HS-27A (cell line): ENCODE data around the gene RRP1B.
"Not testable (repeated sequence)": the region's sequence is repeated elsewhere in the genome, so short reads cannot be mapped to it uniquely, and the experiment has no call there.

ENCODE experiments used
- DNase-seq: peaks from one replicate; pipeline ENCODE4 v3.0.0-alpha.2; 2012; ENCODE audit warnings: low read depth, missing footprints

Gene RRP1B

GRCh38 chr21:43676391-43676790, 17.0 kb downstream of the RRP1B start:
- no peak for DNase-seq

GRCh38 chr21:43679951-43680350, 20.6 kb downstream of the RRP1B start:
- no peak for DNase-seq

- not testable (repeated sequence) for DNase-seq
Measured at GRCh38 chr21:43680421-43680820, 21.1 kb downstream of the RRP1B start.

DNA sequence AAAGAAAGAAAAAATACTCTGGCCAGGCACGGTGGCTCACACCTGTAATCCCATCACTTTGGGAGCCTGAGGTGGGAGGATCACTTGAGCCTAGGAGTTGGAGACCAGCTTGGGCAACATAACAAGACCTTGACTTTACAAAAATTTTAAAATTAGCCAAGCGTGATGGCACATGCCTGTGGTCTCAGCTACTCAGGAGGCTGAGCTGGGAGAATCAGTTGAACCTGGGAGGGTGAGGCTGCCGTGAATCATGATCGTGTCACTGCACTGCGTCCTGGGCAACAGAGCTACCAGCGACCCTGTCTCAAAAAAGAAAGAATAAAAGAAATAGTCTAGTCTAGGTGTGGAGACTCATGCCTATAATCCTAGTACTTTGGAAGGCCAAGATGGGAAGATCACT, 22.3 kb downstream of the RRP1B start:
- DNase-seq, result no peak

DNA sequence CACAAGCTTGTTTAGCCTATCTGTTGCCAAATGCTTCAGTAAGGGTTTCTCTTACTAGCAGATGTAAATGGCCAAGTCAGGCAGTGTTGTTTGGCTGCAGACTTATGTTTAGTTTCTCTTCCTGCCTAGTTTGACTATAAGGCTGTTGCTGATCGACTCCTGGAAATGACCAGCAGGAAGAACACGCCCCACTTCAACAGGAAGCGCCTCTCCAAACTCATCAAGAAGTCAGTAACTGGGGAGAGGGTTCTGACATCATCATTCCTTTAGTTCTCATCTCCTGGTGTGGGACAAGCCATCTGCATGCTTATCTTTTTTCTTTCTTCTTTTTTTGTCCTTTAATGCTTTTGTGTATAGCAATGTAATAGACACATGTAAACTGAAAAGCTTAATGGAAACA, 25.1 kb downstream of the RRP1B start:
- no peak for DNase-seq

DNA sequence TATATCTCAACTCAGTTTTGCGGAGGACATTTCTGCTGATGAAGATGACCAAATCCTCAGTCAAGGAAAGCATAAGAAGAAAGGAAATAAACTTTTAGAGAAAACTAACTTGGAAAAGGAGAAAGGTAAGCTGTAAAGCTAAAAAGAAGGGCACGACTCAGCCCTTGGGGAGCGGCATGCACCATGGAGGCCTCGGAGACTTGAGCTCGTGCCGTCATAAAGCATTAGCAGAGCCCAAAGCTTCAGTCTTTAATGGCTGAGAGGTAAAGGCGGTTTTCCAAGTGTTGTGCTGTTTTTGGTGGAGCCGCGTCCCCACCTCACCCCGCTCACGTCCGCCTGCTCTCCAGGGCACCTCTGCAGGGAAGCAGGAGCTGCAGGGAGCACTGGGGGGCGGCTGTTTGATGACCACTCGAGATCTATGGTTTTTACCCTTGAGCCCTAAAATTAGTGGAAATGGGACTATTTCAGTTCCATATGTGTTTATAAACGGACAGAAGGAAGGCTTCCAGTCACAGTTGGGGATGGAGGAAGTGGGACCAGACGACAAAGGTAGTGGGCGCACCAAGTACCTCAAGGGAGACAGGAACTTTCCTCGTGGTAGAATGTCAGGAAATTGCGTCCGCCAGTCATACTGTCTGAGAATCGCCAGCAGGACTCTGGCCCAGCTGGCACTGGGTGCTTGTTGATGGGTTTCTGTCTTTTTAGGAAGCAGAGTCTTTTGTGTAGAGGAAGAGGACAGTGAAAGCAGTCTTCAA, 27.6 kb downstream of the RRP1B start:
- no peak for DNase-seq

- DNase-seq, result no peak
Measured at GRCh38 chr21:43687566-43688399, 28.4 kb downstream of the RRP1B start.

GRCh38 chr21:43688906-43689305, 29.5 kb downstream of the RRP1B start:
- DNase-seq, result no peak

GRCh38 chr21:43689556-43690337, 30.4 kb downstream of the RRP1B start:
- DNase-seq, result no peak

DNA sequence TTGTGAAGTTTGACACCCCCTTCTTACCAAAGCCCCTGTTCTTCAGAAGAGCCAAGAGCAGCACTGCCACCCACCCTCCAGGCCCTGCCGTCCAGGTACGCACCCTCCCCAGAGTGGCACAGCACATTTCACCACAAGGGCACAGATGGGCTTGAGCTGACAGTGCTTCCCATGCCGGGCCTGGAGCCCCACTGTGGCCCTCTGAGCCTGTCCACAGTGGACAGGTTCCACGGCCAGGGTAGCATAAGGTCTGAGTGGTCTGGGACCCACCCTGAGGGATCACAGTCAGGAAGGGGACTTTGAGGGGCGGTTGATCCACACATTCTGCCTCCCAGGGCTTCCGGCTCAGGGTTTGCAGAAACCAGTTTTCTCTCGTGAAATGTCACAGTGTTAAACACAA, 31.0 kb downstream of the RRP1B start:
- DNase-seq, result no peak

DNA sequence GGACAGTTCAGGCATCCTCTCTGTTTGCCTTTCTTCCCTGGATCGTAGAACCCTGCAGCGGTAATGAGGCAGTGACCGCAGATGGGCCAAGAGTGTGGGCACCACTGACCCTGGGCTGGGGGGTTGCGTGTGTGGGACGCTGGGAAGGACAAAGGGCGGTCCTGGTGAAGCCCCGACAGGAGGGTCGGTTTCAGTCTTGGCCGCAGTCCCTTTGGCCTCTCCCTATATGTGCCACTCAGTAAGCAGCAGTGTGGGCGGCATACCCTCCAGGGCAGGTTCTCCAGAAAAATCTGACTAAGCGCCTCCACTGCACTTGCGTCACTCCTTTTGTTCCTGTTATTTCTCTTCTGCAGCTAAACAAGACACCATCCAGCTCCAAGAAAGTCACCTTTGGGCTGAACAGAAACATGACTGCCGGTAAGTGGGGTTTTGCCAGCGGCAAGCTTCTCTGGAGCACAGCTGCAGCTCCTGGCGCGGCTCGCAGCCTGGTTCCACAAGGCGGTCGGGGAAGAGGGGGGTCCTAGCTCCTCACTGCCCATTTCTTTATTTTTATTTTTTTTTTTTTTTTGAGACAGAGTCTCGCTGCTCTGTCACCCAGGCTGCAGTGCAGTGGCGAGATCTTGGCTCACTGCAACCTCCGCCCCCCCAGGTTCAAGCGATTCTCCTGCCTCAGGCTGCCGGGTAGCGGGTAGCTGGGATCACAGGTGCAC, 31.9 kb downstream of the RRP1B start:
- DNase-seq, result no peak

- DNase-seq, result no peak
Measured at GRCh38 chr21:43691801-43692200, 32.4 kb downstream of the RRP1B start.

GRCh38 chr21:43692949-43693348, 33.6 kb downstream of the RRP1B start:
- no peak for DNase-seq

GRCh38 chr21:43693981-43694380, 34.6 kb downstream of the RRP1B start:
- no peak for DNase-seq

DNA sequence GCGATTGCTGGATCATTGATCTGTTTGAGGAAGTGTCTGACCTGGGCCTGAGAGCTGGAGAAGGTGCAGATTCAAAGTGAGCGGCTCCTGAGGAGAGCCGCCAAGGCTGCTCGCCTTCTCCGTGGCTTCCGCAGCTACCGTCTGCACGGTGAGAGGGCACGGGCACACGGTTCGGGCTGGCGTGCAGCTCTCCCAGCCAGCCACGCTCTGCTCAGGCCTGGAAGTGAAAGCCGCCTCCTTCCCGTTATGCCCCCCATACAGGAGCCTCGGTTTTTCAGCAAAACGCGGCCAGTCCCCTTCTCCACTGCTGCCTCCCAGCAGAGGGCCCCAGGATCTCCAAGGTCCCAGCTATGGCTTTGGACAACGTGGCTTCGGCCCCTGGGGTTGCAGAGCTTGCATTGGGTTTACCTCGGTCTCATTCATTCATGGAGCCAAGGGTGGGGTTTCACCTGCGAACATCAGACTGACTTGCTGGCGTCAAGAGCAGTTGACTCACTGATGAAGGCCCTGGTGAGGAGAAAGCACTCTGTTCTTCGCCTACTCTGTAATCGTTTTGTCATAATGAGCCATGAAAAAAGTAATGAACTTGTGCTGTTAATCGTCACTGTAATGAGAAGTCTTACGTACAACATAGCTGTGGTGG, 35.2 kb downstream of the RRP1B start:
- DNase-seq, result no peak

DNA sequence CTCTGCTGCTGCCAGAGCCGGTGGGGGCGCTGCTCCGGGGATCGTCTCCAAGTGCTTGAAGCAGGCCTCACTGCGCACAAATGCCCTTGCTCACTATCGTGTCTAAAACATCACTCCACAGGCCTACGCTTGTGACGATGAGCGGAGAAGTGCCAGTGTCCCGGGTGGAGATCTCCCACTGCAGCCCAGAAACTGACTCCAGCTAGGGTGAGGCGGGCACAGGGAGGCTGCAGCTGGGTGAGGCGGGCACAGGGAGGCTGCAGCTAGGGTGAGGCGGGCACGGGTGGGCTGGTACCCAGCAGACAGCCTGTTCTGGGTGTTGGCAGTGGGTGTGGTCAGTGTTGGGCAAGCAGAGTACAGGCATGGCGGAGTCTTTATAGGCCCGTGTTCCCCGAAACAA, 36.9 kb downstream of the RRP1B start:
- DNase-seq, result no peak

GRCh38 chr21:43697758-43698643, 38.6 kb downstream of the RRP1B start:
- no peak for DNase-seq

DNA sequence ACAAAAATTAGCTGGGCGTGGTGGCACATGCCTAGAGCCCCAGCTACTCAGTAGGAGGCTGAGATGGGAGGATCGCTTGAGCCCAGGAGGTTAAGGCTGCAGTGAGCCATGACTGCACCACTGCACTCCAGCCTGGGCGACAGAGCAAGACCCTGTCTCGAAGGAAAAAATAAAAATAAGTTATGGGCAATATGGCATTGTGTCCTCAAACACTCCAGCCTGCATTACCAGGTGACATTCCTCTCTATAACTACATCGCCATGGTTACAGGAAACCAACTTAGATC, 40.1 kb downstream of the RRP1B start:
- DNase-seq, result not testable (repeated sequence)

DNA sequence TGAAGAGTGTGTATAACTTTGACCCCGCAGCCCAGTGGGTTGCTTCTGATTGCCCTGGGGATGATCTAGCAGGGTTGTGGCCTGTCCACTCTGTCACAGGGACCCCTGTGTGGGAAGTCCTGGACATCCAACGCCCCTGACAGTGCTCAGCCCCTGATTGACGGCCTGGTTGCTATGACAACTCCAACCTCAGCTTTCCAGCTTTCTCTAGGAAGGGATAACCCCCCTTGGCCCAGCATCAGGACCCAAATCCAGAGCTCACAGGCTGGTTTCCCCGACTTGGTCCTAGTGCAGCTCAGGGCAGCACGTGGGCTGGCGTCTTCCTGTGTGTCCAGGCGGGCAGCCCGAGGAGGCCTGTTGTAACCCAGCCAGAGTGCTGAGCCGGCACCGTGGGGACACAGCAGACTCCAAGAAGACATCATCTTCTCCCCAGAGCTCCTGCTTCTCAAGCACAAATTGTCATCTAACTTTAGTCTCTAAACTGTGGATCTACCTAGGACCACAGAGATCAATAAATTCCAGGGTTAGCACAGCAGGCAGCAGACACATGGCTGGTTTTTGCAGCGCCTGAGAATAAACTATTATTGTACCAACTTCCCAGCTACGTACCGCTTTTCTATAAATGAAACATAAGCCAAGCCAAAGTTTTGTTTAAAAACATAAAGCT, 40.7 kb downstream of the RRP1B start:
- no peak for DNase-seq
